ENCODE results near the gene RNF8.

- TF ChIP-seq POLR2A (IDR thresholded peaks at IDR 0.05; ENCODE audit: low read depth, low read length) (no peak), CTCF (IDR thresholded peaks at IDR 0.05; ENCODE audit: extremely low read depth in 1 of 2, insufficient read depth in 1 of 2, low read depth in 1 of 2, low read length in 2 of 2) (no peak), POLR2AphosphoS5 (IDR thresholded peaks at IDR 0.05; ENCODE audit: insufficient read depth, low read depth, low read length) (no peak), EZH2 (IDR thresholded peaks at IDR 0.05; ENCODE audit: borderline replicate concordance, low read depth, low read length, severe bottlenecking) (no peak), MYC (IDR thresholded peaks at IDR 0.05; ENCODE audit: low read depth, low read length) (no peak), FOS (IDR thresholded peaks at IDR 0.05; ENCODE audit: borderline replicate concordance, insufficient read depth, low read length) (no peak), GATA2 (IDR thresholded peaks at IDR 0.05; ENCODE audit: insufficient read depth, insufficient read length, low read depth, low read length) (no peak)
- TF ChIP-seq, protein P1, sequence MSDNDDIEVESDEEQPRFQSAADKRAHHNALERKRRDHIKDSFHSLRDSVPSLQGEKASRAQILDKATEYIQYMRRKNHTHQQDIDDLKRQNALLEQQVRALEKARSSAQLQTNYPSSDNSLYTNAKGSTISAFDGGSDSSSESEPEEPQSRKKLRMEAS (IDR thresholded peaks at IDR 0.05; ENCODE audit: insufficient read depth, insufficient read length), result no peak
Measured at GRCh38 chr6:37321516-37322415, 32.0 kb upstream of the RNF8 start.
